Activated T-helper 9 cell treated with anti-CD3 and anti-CD28 coated beads, Interleukin-2, amount 50 U/mL, for 16 hours (primary cell): ENCODE results near the gene PDCD1.
"Not testable (repeated sequence)": the region's sequence is repeated elsewhere in the genome, so short reads cannot be mapped to it uniquely, and the experiment has no call there.

Source experiments
- DNase-seq: peaks from one replicate; pipeline ENCODE4 v3.0.0-alpha.2; 2020; ENCODE audit warnings: low read depth

PDCD1 gene

DNA sequence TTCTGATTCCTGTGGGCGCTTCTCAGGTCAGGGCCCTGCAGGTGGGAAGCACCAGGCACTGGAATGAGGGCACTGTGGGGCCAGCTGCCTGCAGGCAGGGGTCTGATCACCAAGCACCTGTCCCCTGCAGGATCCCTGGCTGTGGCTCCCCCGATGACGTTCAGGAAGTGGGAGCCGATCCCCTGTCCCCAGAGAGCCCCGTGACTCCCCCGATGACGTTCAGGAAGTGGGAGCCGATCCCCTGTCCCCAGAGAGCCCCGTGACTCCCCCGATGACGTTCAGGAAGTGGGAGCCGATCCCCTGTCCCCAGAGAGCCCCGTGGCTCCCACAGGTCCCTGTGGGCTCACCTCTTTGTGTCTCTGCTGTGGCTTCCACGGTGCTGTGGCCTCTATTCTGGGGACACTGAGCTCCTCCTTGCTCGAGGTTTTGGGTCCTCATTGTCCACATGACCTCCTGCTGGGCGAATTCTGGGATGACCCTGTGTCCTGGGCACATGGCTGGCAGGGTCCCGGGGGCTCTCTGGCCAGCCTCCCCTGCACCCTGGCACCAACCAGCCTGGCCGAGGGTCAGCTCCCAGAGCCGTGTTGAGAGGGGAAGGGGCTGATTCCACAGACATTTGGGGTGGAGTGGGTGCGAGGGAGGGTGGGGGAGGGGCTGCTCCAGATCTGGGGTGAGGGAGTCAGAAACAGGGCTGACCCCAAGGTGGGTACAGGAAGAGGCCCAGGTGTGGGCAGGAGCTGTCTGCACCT lies 44.9 kb downstream of the PDCD1 start:
- no peak for DNase-seq

DNA sequence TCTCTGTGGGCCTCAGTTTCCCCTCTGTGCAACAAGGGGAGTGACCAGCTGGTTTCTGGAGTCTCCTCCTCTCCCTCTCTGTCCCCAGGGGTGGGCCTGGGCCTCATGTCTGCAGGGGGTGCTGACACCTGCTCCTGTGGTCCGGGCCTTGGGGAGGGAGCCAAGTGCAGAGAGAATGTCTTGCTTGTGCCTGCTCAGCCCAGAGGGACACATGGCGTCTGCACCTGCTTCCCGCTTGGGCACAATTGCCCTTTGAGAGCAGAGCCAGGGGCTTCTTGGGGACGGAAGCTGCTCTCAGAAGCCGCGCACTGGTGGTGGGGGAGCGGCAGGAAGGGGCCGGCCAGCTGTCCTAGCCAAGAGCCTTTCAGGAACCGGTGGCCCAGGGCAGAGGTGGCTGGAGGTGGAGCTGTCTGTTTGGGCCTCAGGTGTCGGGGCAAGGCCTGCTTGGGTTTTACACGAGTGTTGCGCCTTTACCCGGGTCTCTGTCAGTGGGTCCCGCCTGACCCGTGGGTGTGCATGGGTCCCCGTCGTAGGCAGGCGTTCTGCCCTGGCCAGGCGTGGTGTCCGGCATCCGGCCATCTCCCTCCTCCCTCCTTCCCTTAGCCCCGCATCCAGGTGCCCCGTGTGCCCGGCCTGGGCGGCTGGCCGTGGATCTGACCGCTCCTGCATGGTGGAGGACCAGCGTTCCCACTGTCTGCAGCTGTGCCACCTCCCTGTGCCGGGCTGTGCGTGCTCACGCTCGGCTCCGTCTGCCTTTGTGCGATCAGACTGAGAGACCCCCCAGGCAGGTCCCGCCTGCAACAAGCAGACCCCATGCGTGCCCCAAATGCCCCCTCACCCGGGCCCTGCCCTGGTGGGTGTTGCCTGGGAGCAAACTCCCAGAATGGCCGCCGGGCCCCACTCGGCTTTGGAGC lies 45.7 kb downstream of the PDCD1 start:
- DNase-seq, result no peak

DNA sequence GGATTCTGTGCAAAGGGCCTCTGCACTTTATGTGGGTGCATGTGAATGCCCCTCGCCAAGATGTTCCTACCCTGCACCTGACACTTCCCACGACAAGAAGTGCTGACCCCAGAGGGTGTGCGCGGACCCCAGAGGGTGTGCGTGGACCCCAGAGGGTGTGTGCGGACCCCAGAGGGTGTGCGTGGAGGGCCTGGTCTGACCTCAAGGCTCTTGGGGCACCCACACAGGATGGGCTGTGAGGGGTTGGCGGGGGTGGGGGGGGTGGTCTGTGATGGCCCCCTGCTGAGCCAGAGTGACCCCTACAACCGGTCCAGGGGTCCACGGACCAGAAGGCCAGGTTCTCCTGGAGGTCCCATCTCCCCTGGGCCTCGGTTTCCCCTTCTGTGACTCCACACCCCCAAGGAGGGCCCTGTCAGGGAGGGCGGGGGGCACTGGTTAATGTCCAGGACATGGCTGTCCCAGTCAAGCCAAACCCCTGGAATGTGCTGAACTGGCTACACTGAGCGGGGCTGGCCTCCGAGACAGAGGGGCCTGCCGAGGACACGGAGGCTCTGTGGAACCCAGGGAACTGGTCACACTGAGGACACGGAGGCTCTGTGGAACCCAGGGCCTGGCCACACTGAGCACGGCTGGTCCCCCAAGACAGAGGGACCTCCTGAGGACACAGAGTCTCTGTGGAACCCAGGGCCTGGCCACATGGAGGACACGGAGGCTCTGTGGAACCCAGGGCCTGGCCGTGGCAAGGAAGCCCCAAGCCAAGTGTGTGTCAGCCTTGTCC lies 46.6 kb downstream of the PDCD1 start:
- DNase-seq, result no peak

DNA sequence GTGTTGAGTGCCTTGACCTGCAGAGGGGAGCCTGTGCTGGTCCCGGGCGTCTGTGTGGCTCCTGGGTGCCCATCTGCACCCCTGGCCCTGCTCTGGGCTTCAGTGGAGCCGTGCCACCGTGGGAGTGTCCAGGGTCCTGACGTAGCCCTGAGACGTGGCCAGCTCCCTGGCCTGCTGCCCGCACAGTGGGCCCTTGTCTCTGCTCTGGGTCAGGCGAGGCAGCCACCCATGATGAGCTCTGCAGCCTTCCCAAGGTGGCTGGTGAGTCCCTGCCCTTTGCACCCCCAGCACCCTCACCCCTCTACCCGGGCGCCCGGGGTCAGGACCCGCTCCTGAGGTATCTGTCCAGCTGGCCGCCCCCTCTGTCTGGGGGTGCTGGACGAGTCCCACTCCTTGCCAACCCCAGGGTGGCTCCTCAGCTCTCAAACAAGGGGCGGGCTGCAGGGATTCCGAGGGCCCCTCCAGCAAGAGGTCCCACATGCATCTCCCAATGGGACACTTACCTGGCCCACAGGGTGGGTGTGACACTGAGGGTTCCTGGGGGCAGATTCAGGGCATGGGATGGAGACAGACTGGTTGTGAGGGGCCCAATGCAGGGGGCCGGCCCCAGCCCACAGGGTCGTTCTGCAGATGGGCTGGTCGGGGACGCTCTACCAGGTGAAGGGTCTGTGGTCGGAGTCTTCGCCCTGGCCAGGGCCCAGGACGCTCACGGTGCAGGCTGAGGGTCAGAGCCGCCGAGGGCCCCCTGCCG lies 47.3 kb downstream of the PDCD1 start:
- no peak for DNase-seq

DNA sequence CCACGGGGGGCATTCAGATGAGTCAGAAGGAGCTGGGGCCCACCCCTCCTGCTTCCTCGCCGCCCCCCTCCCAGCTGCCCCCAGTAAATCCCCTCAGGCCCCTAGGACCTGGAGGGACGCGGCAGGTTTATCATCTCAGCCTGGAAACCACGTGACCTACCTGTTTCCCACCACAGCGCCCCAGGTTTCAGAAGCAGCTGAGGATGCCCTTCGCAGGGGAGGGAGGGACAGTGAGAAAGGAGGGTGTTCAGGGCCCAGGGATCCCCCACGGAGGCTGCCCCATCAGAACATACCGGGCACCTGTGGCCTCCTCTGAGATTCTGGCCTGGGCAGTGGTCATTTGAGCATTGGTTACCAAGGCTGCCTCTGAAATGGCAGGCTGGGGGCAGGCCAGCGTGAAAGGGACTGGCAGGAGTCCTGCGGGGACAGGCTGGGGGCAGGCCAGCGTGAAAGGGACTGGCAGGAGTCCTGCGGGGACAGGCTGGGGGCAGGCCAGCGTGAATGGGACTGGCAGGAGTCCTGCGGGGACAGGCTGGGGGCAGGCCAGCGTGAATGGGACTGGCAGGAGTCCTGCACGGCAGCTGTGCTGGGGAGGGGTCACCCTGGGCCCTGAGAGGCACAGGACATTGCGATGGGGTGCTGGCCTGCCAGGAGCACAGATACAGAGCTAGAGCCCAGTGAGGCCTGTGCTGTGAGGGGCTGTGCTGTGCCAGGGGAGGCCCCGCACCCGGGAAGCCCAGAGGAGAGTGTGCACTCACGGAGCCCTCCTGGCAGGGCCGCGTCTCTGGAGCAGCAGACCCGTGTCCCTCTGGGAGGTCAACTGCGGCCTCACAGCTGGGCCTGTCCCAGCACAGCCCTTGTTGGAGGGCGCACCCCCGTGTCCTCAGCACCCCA lies 48.1 kb downstream of the PDCD1 start:
- DNase-seq, result no peak

DNA sequence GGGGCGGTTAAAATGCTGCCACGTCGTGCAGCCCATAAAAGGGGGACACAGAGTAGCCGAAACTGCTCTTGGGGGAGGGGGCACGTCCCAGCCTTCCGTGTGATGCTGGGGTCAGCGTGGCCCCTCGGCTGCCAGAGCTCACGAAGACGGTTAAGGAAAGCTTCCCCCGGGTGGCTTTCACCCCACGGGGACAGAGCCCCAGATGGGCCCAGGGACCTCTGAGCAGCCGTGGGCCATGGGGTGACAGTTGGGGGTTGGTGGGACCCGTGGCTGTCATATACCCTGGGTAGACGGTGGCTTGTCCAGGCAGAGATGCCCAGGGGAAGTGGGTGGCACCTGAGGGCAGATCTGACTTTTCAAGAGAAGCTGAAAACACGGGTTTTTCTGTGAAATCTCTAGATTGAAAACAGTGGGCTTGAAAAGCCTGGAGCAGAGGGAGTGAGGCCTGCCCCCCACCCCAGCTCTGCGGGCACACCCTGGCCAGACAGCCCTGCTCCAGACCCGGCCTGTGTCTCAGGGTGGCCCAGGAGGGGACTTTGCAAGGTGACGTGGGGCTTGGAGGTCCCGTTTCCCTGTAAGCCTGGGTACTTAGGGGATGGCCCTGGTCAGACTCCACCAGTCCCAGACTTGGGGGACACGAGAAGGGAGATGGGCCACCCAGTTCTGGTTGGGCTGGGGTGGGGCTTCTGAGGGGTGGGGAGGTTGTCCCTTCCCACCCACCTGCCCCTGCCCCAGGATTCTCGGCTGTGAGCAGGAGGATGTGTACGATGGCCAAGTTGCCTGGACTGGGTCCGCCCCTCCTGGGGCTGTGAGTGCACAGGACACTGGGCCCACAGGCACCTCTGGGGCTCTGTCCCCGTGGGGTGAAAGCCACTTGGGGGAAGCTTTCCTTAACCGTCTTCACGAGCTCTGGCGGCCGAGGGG lies 49.0 kb downstream of the PDCD1 start:
- DNase-seq, result no peak

DNA sequence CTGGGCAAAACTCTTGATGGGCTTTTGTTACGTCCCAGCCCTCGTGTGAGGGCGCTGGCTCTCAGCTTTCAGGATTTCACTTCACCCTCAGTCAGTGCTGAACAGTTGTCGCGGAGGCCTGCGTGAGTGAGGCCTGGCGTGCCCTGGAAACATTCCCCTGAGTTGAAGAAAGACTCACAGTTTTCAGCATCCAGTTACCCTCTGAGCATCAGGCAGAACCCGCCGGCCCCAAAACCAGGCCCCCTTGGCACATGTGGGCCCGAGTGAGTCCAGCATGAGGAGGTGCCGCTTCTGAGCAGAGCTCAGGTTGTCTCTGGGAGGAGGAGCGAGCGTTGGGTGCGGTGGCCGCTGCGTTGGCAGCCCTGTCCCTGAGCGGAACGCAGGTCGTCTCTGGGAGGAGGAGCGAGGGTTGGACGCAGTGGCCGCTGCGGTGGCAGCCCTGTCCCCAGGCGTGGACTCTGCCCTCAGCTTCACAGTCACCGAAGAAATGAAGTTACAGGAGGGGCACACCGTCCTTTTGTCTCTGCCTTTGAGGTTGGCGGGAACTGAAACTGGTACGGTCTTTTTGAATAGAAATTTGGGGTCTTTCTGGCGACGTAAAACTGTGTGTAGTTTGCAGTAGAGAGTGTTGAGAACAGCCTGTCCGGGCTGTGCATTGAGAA lies 49.8 kb downstream of the PDCD1 start, which contains the start of gene NEU4:
TSS of gene NEU4 (plus strand) at position 473 of the 662 bp plus-strand sequence. CDS start 5,292 bp downstream, outside the sequence.
- DNase-seq, result no peak

DNA sequence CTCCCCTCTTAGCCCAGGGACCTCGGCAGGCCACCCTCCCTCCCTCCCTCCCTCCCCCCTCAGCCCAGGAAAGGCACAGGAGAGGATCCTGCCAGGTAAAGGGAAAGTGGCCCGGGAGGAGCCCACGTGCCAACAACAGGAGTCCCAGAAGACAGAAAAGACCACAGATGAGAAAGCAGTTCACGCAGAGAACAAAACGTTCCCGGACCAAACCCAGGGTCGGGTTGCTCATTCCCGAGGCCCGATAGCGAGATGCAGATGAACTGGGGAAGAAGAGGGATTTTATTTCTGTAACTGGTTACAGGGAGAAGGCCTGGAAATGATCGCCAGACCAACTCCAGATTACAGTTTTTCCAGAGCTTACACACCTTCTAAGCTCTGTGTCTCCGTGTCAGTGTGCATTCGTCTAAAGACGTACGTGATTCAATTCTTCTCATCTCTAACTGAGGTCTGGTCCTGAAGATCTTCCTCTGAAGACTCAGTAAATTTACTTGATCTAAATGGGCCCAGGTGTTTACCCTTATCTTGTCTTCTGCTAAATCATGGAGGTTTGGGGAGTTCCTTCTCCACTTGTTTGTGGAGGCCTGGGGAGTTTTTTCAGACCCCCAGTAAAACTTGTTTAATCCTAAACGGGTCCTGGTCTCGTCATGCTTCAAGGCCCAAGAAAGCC lies 50.5 kb downstream of the PDCD1 start:
- DNase-seq, result no peak

DNA sequence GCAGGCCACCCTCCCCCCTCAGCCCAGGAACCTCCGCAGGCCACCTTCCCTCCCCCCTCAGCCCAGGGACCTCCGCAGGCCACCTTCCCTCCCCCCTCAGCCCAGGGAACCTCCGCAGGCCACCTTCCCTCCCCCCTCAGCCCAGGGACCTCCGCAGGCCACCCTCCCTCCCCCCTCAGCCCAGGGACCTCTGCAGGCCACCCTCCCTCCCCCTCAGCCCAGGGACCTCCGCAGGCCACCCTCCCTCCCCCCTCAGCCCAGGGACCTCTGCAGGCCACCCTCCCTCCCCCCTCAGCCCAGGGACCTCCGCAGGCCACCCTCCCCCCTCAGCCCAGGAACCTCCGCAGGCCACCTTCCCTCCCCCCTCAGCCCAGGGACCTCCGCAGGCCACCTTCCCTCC lies 52.5 kb downstream of the PDCD1 start:
- DNase-seq, result not testable (repeated sequence)

DNA sequence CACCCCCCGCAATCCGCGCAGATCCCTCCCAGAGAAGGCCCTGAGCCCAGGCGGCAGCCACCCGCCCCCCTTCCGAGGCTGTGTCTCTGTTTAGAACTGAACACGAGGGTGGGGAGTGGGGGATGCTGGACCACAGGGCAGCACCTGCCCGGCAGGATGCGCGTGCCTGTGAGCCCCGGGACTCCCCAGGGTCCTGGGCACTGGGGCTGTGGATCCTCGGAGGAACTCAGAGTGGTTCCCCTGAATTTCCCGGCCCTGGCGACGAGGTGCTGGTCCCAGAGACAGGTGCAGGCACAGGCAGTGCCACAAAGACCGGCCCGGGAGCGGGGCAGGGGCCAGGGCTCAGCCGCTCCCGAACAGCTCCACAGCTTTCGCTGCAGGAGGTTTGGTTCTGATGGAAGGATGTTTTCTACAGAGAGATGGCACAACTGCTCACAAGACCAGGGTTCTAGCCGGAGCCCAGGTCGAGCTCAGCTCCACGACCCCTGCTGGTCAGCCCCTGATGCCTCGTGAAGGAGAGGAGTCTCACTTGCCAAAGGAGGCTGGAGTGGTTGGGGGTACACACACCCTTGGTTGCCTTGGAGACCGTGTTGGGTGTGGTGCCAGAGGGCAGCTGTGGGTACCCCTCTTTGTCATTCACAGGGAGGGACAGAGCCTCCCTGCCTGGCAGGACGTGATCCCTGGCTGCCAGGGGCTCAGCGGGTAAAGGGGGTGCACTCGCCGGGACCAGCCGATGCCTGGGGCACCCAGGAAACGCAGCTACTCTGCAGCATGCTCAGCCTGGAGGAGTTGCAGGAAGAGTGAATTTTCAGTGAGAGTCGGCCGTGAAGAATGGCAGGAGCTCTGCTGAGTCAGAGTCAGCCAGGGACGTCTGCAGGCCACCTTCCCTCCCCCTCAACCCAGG lies 54.1 kb downstream of the PDCD1 start:
- no peak for DNase-seq

DNA sequence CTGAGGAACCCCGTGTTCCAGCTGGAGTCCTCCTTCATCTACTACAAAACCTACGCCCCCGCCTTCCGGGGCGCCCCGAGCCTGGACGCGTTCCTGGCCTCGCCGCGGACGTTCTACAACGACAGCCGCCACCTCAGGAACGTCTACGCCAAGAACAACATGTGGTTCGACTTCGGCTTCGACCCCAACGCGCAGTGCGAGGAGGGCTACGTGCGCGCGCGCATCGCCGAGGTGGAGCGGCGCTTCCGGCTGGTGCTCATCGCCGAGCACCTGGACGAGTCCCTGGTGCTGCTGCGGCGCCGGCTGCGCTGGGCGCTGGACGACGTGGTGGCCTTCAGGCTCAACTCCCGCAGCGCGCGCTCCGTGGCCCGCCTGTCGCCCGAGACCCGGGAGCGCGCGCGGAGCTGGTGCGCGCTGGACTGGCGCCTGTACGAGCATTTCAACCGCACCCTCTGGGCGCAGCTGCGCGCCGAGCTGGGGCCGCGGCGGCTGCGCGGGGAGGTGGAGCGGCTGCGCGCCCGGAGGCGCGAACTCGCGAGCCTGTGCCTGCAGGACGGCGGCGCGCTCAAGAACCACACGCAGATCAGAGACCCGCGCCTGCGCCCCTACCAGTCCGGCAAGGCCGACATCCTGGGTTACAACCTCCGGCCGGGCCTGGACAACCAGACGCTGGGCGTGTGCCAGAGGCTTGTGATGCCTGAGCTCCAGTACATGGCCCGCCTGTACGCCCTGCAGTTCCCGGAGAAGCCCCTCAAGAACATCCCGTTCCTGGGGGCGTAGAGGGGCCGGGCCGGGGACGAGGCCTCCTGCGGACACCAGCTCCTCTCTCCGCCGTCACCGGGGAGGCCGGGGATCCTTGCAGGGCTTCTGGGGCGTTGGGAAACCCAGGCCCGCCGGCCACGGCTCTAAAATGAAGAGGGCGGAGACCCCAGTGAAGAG lies 55.0 kb downstream of the PDCD1 start:
- no peak for DNase-seq

DNA sequence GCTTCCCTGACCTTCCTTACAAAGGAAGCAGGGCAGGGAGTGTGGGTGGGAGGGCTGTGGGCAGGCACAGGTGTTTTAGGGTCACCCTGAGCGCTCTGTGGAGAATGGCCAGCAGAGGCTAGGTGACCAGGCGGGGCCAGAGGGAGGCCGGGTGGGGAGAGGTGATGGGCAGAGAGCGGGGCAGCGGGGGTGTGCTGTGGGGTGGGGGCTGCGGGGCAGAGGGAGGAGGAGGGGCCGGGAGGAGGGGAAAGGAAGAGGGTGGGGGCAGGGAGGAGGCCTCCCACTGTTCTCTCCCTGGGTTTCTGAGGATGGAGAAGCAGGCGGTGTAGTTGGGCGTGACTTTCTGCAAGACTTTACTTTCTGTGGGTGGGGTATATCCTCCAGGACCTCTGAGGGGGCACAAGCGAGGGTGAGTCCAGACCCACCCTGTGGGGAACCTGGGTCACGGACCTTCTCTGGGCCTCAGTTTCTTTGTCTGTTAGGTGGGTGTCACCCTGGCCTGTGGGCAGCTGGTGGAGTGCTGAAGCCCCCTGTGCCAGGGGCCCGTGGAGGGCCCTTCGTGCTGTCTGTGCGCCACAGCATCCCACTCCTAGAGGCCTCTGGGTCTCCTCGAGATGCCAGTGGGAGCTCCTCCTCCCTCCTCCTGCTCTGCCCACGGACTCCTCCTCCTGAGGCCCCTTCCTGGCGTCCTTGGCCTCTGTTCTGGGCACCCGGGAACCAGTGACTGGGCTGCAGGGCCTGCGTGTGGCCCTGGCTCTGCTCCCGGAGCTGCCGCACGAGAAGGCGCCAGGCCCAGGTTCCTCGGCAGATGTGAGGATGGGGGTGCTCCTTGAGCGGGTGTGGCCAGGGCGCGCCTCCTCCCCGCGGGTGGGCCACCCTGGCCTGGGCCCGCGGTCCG lies 56.0 kb downstream of the PDCD1 start:
- no peak for DNase-seq

DNA sequence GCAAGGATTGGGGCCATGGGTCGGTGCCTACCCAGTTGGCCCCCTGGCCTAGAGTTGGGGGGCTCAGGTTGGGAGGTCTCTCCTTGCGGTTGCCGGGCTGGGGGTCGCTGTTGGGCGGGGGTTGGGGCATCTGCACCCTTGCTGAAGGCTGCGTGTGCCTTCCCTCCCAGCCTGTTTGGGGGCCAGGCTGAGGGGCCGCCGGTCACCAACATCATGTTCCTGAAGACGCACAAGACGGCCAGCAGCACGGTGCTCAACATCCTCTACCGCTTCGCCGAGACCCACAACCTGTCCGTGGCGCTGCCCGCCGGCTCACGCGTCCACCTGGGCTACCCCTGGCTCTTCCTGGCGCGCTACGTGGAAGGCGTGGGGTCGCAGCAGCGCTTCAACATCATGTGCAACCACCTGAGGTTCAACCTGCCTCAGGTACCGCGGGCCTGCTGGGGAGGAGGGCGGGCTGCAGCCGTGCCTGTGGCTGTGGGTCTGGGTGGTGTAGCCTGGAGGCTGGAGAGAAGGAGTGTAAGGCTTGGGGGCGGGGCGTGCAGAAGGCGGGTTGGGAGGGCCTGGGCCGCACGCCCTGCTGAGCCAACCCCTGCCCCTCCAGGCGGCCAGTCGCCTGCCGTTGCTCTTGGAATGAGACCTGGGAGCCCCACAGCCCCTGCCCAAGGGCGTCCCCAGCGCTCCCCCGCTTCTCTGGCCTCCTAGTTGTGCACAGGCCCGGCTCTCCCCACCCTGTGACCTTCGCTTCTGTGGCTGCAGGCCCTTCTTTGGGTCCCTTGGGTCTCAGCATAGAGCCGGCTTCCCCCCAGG lies 56.9 kb downstream of the PDCD1 start:
- DNase-seq, result no peak
